MCF 10A (cell line): ENCODE measurements around the gene ELK3. TPM values are rescaled to one million over a fixed set of nuclear protein-coding genes. Genes with fewer than 3 reads are reported as not detected.
A peak's percentile ranks its signal among the peaks of the same experiment; 100 is the strongest.

Experiments used
- BruUV-seq: library from RNA; stranded (reverse); fragments of 400-500 nt; replicated peaks from 2 replicates; lab custom pipeline; 2021; lab: Mats Ljungman, UMichigan
- CTCF ChIA-PET: fragments of 300-600 bp; sonication (Branson Sonifier 250); formaldehyde crosslinking; extraction: SDS; loops from one replicate; lab custom pipeline; 2021; ENCODE audit warnings: antibody characterized with exemption, inconsistent platforms; lab: Yijun Ruan, JAX
- POLR2A ChIA-PET: fragments of 300-600, 350-650 bp; sonication (Branson Sonifier 250); formaldehyde crosslinking; extraction: SDS; loops from one replicate; lab custom pipeline; 2020; ENCODE audit warnings: antibody characterized with exemption, inconsistent platforms; lab: Yijun Ruan, JAX
- DNase-seq: peaks from one replicate; pipeline ENCODE4 v3.0.0-alpha.2; 2018; ENCODE audit not compliant: unreplicated experiment
- H3K27ac Mint-ChIP-seq: one replicate; pipeline ENCODE4 v1.8.0; 2022; ENCODE audit warnings: mild to moderate bottlenecking, low read depth, mixed read lengths; ENCODE audit not compliant: unreplicated experiment
- H3K27me3 Mint-ChIP-seq: one replicate; pipeline ENCODE4 v1.8.0; 2022; ENCODE audit warnings: mixed read lengths; ENCODE audit not compliant: insufficient read depth, unreplicated experiment
- H3K36me3 Mint-ChIP-seq: one replicate; pipeline ENCODE4 v1.8.0; 2022; ENCODE audit warnings: mild to moderate bottlenecking, moderate library complexity, mixed read lengths; ENCODE audit not compliant: insufficient read depth, unreplicated experiment
- H3K4me1 Mint-ChIP-seq: one replicate; pipeline ENCODE4 v1.8.0; 2022; ENCODE audit warnings: mixed read lengths; ENCODE audit not compliant: insufficient read depth, unreplicated experiment
- H3K4me3 Mint-ChIP-seq: one replicate; pipeline ENCODE4 v1.8.0; 2022; ENCODE audit warnings: mild to moderate bottlenecking, moderate library complexity, mixed read lengths; ENCODE audit not compliant: unreplicated experiment
- H3K9me3 Mint-ChIP-seq: one replicate; pipeline ENCODE4 v1.8.0; 2022; ENCODE audit warnings: mixed read lengths; ENCODE audit not compliant: unreplicated experiment
- CTCF ChIP-seq: fragments of 200-600 bp; IDR thresholded peaks from one replicate; pipeline ENCODE4 v1.8.0; 2022; ENCODE audit warnings: antibody characterized with exemption, mild to moderate bottlenecking; ENCODE audit not compliant: unreplicated experiment
- intact Hi-C: fragments of 100-400 bp; cut with micrococcal nuclease; formaldehyde crosslinking; loops from 2 replicates; pipeline ENCODE4 v1.14.1; 2022
- total RNA-seq: library from RNA; stranded (reverse); gene quantifications from 2 replicates; pipeline ENCODE4 v1.2.3, GENCODE V29; 2022

ELK3 gene
- total RNA-seq, 1 experiment from 2014 or later = 50.1 TPM

GRCh38 chr12:96294831-96295230 lies 100.7 kb downstream of the ELK3 start:
- peak; percentile 41 for DNase-seq
- no peak overlapping the region for H3K27ac Mint-ChIP-seq
- no TSS peak for BruUV-seq
- no peaks in the 10 kb centered on the region for H3K9me3 Mint-ChIP-seq
- no peak overlapping the region for H3K4me3 Mint-ChIP-seq
- CTCF ChIA-PET = interaction anchor here (0.7 to 1.2 kb wide), 3 partner anchors 12 to 85 kb away, joined by 3 read pairs; no protein-coding TSS in a partner anchor
- intact Hi-C loops = loop anchor here (10.0 kb wide), 1 partner anchor 100 kb away; no protein-coding TSS in a partner anchor
- H3K27me3 Mint-ChIP-seq = no peaks in the 10 kb centered on the region
- POLR2A ChIA-PET = interaction anchor here (0.9 to 1.5 kb wide), 4 partner anchors 9 to 122 kb away, joined by 3 to 6 read pairs (median 4); no protein-coding TSS in a partner anchor
- TF ChIP-seq CTCF = no peak
- H3K4me1 Mint-ChIP-seq = peaks cover 11% of the 10 kb centered on the region
- H3K36me3 Mint-ChIP-seq = peaks cover 78% of the 10 kb centered on the region

- BruUV-seq = no TSS peak
- intact Hi-C loops = loop anchor here (10.0 kb wide), 1 partner anchor 99 kb away; no protein-coding TSS in a partner anchor
- no peaks in the 10 kb centered on the region for H3K27me3 Mint-ChIP-seq
- no peak for DNase-seq
- peaks cover 83% of the 10 kb centered on the region for H3K36me3 Mint-ChIP-seq
- ChIA-PET CTCF (interaction anchor here (0.6 to 1.2 kb wide), 5 partner anchors 11 to 271 kb away, joined by 3 to 4 read pairs (median 3); partner anchors contain the start of gene CFAP54), POLR2A (interaction anchor here (0.9 to 1.5 kb wide), 4 partner anchors 8 to 121 kb away, joined by 3 to 6 read pairs (median 4); no protein-coding TSS in a partner anchor)
- H3K9me3 Mint-ChIP-seq = no peaks in the 10 kb centered on the region
- no peak overlapping the region for H3K4me3 Mint-ChIP-seq
- H3K4me1 Mint-ChIP-seq = peaks cover 11% of the 10 kb centered on the region
- no peak for TF ChIP-seq CTCF
- peak overlapping the region; percentile 44 for H3K27ac Mint-ChIP-seq
These were observed 101.5 kb downstream of the ELK3 start for GRCh38 chr12:96295532-96296160.

GRCh38 chr12:96297504-96297903 lies 103.3 kb downstream of the ELK3 start:
- H3K36me3 Mint-ChIP-seq = peaks cover 76% of the 10 kb centered on the region
- no TSS peak for BruUV-seq
- ChIA-PET CTCF (no interaction called here), POLR2A (no interaction called here)
- H3K4me1 Mint-ChIP-seq = peaks cover 11% of the 10 kb centered on the region
- H3K9me3 Mint-ChIP-seq = no peaks in the 10 kb centered on the region
- H3K27ac Mint-ChIP-seq = no peak overlapping the region
- no peaks in the 10 kb centered on the region for H3K27me3 Mint-ChIP-seq
- H3K4me3 Mint-ChIP-seq = no peak overlapping the region
- intact Hi-C loops = loop anchor here (10.0 kb wide), 1 partner anchor 97 kb away; no protein-coding TSS in a partner anchor
- no peak for DNase-seq
- no peak for TF ChIP-seq CTCF

GRCh38 chr12:96300064-96300463 lies 105.9 kb downstream of the ELK3 start:
- ChIA-PET CTCF (interaction anchor here (0.7 kb wide), 1 partner anchor 11 kb away, joined by 5 read pairs; no protein-coding TSS in a partner anchor), POLR2A (interaction anchor here (0.7 kb wide), 1 partner anchor 67 kb away, joined by 3 read pairs; no protein-coding TSS in a partner anchor)
- no peak for DNase-seq
- Mint-ChIP-seq H3K36me3 (peaks cover 56% of the 10 kb centered on the region), H3K4me1 (peaks cover 6% of the 10 kb centered on the region), H3K9me3 (no peaks in the 10 kb centered on the region), H3K27ac (no peak overlapping the region), H3K27me3 (no peaks in the 10 kb centered on the region), H3K4me3 (no peak overlapping the region)
- TF ChIP-seq CTCF = no peak
- intact Hi-C loops = no loop called here
- BruUV-seq = no TSS peak
